Right lobe of liver (tissue), 4 donors: ENCODE data around the gene TCOF1.

Source experiments
- CTCF ChIP-seq, 4 donors: fragments of 200-600 bp in 3 of 4; fragments of 450-650 bp in 1 of 4; IDR thresholded peaks; one replicate each; pipeline versions ENCODE4 v1.5.1 to v1.8.0; 2016 to 2022; ENCODE audit warnings: antibody characterized with exemption in 4 of 4, mild to moderate bottlenecking in 2 of 4
- POLR2A ChIP-seq: fragments of 450-650 bp; IDR thresholded peaks from one replicate; pipeline ENCODE4 v1.6.1; 2017; ENCODE audit warnings: antibody characterized with exemption, mild to moderate bottlenecking
- donor health status: DM: no; HTN: no; CAD: no.
- donor health status: DM: no; HTN: no; CAD: no.
- donor health status: DM: no; HTN: yes; CAD: no.

GRCh38 chr5:150436141-150436680, 78.7 kb downstream of the TCOF1 start:
- TF ChIP-seq CTCF (IDR thresholded peaks at IDR 0.05) (peak; percentile 84 to 93 (median 90)), POLR2A (no peak)
